ENCODE data around the gene HSP90AA1. TPM values are rescaled to one million over a fixed set of nuclear protein-coding genes. Genes with fewer than 3 reads are reported as not detected.
"Not testable (repeated sequence)": the region's sequence is repeated elsewhere in the genome, so short reads cannot be mapped to it uniquely, and the experiment has no call there.

HSP90AA1 gene
- total RNA-seq: 317 TPM

GRCh38 chr14:102086972-102087761 lies at the start of gene HSP90AA1:
Gene HSP90AA1, minus strand, starts transcription at chr14:102087044. Its CDS starts 666 bp downstream, at chr14:102086378.
- peak; percentile 77 for DNase-seq

- DNase-seq: not testable (repeated sequence)
Measured at GRCh38 chr14:102135456-102135855, 48.6 kb upstream of the HSP90AA1 start.

DNA sequence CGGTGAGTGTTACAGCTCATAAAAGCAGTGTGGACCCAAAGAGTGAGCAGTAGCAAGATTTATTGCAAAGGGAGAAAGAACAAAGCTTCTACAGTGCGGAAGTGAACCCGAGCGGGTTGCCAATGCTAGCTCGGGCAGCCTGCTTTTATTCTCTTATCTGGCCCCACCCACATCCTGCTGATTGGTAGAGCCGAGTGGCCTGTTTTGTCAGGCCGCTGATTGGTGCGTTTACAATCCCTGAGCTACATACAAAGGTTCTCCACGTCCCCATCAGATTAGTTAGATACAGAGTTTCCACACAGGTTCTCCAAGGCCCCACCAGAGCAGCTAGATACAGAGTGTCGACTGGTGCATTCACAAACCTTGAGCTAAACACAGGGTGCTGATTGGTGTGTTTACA lies 47.9 kb upstream of the HSP90AA1 start:
- not testable (repeated sequence) for DNase-seq

DNA sequence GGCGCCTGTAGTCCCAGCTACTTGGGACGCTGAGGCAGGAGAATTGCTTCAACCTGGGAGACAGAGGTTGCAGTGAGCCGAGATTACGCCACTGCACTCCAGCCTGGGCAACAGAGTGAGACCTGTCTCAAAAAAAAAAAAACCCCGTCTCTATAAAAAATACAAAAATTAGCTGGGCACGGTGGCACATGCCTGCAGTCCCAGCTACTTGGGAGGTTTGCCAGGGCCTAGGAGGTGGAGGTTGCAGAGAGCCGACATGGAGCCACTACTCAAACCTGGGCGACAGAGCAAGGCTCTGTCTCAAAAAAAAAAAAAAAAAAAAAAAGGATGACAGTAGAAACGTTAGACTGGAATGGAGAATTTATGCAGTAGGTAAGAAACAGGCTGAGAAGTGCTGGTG lies 47.2 kb upstream of the HSP90AA1 start:
- not testable (repeated sequence) for DNase-seq

GRCh38 chr14:102131741-102132140 lies 44.9 kb upstream of the HSP90AA1 start:
- DNase-seq: no peak

- no peak for DNase-seq
Measured at GRCh38 chr14:102126807-102127455, 40.1 kb upstream of the HSP90AA1 start.

DNA sequence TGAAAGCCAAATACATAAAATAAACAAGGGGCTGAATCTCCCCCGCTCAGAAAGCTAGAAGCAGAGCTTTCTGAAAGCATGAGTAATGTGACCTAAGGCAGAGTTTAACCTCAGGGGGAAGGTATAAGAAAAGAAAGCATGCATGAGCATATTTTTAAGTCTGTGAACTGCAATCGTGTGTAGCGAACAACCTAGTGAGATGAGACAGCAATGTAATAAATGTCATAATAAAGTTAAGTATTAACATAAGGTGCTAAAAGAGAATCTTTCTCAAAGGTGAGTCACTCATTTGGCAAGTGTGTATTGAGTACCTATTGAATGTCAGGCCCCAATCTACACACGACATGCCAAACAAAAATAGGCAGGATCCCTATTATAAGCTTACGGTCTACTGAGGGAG lies 38.7 kb upstream of the HSP90AA1 start:
- DNase-seq: no peak

DNA sequence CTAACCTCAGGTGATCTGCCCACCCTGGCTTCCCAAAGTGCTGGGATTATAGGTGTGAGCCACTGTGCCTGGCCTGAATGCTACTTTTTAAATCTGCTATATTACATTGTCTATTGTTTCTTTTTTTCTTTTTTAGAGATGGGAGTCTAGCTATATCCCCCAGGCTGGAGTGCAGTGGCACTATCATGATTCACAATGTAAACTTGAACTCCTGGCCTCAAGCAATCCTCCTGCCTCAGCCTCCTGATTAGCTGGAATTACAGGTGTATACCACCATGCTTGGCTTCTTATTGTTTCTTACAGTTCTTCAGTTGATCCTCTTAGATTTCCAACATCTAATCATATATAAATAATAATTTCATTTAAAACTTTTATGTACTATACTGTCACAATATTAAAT lies 37.6 kb upstream of the HSP90AA1 start:
- DNase-seq: no peak

- no peak for DNase-seq
Measured at GRCh38 chr14:102121567-102121966, 34.7 kb upstream of the HSP90AA1 start.

GRCh38 chr14:102120888-102121287 lies 34.0 kb upstream of the HSP90AA1 start:
- DNase-seq: no peak

GRCh38 chr14:102117852-102118251 lies 31.0 kb upstream of the HSP90AA1 start:
- no peak for DNase-seq

GRCh38 chr14:102116361-102117180 lies 29.7 kb upstream of the HSP90AA1 start:
- no peak for DNase-seq

- no peak for DNase-seq
Measured at GRCh38 chr14:102111101-102111500, 24.3 kb upstream of the HSP90AA1 start.

- DNase-seq: not testable (repeated sequence)
Measured at GRCh38 chr14:102109332-102109731, 22.5 kb upstream of the HSP90AA1 start.

GRCh38 chr14:102105369-102105768 lies 18.5 kb upstream of the HSP90AA1 start:
- DNase-seq: no peak

DNA sequence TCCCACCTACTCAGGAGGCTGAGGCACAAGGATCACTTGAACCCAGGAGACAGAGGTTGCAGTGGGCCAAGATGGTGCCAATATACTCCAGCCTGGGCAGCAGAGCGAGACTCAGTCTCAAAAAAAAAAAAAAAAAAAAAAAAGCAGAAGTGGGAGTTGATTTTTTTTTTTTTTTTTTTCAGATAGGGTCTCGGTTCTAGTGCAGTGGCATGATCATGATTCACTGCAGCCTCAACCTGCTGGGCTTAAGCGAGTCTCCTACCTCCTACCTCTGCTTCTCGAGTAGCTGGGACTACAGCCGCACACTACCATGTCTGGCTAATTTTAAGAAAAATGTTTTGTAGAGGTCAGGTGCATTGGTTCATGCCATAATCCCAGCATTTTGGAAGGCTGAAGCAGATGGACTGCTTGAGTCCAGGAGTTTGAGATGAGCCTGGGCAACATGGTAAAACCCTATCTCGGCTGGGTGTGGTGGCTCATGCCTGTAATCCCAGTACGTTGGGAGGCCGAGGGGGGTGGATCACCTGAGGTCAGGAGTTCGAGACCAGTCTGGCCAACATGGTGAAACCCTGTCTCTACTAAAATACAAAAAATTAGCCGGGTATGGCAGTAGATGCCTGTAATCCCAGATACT lies 16.3 kb upstream of the HSP90AA1 start:
- no peak for DNase-seq

- DNase-seq: no peak
Measured at GRCh38 chr14:102097441-102098135, 10.7 kb upstream of the HSP90AA1 start.

DNA sequence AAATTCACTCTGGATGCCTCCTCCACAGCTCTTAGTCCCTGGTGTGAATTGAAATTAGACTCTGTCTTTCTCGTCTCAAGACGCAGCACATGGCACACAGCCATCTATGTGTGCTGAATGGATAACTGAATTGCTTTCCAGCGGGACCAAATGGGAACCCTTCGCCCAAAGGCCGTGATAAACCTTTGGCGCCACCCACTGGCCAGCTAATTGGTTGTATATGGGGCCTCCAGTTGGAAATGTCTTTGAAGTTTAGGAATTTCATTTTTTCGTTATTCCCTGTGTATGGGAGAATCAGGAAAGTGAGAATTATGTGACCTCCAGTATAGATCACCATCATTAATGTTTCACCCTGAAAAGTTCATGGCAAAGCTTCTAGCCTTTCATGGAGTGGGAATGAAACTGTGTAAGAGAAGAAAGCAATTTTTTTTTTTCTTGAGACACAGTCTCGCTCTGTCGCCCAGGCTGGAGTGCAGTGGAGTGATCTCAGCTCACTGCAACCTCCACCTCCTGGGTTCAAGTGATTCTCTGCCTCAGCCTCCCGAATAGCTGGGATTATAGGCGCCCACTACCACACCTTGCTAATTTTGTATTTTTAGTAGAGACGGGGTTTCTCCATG lies 9.8 kb upstream of the HSP90AA1 start:
- DNase-seq: peak; percentile 80

GRCh38 chr14:102095871-102096568 lies 9.2 kb upstream of the HSP90AA1 start:
- DNase-seq: no peak

- no peak for DNase-seq
Measured at GRCh38 chr14:102095231-102095870, 8.5 kb upstream of the HSP90AA1 start.
